Kidney epithelial cell (primary cell): ENCODE measurements around the gene SHPK. TPM values are rescaled to one million over a fixed set of nuclear protein-coding genes. Genes with fewer than 3 reads are reported as not detected.

Source experiments
- DNase-seq: peaks from one replicate; pipeline ENCODE4 v3.0.0-alpha.2; 2010; ENCODE audit warnings: low read depth
- H3K27me3 ChIP-seq: 2 replicates; pipeline ENCODE4 v1.6.0; 2011; ENCODE audit warnings: low read length; ENCODE audit not compliant: control insufficient read depth, insufficient read depth
- H3K36me3 ChIP-seq: 2 replicates; pipeline ENCODE4 v1.5.1; 2011; ENCODE audit warnings: low read length; ENCODE audit not compliant: control insufficient read depth, insufficient read depth
- H3K4me3 ChIP-seq: 2 replicates; pipeline ENCODE4 v1.5.1; 2011; ENCODE audit warnings: low read depth, mild to moderate bottlenecking, control low read depth, low read length
- total RNA-seq: library from RNA; depleted of rRNA; stranded (reverse); fragments of >200 nt; gene quantifications from 2 replicates; pipeline ENCODE4 v1.2.3, GENCODE V29; 2015
- TF ChIP-seq, protein P1 (sequence below): IDR thresholded peaks from 2 replicates; pipeline ENCODE4 v1.5.1; 2011; ENCODE audit warnings: mild to moderate bottlenecking, moderate library complexity, low read length, control low read depth, inconsistent platforms; ENCODE audit not compliant: insufficient read depth, poor library complexity, severe bottlenecking

SHPK gene
- total RNA-seq, 1 donor from 2014 or later = 17.5 TPM

DNA sequence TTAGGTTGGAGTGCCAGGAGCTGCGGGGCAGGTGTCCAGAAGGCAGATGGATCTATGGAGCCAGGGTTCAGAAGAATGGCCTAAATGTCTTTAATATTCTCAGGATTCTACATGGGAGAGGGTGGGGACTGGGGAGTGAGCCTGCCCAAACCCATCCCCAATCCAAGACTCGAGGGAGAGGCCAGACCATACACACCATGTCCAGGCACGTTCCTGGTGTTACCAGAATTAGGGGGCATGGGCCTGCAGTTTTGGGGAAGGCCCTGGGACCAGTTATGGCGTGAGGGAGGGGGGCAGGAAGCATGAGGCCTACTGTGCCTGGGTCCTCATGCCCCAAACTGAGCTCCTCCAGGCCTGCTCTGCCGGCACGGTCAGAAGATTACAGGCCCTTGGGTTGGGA is 30.5 kb upstream of the SHPK start:
- TF ChIP-seq, protein P1, sequence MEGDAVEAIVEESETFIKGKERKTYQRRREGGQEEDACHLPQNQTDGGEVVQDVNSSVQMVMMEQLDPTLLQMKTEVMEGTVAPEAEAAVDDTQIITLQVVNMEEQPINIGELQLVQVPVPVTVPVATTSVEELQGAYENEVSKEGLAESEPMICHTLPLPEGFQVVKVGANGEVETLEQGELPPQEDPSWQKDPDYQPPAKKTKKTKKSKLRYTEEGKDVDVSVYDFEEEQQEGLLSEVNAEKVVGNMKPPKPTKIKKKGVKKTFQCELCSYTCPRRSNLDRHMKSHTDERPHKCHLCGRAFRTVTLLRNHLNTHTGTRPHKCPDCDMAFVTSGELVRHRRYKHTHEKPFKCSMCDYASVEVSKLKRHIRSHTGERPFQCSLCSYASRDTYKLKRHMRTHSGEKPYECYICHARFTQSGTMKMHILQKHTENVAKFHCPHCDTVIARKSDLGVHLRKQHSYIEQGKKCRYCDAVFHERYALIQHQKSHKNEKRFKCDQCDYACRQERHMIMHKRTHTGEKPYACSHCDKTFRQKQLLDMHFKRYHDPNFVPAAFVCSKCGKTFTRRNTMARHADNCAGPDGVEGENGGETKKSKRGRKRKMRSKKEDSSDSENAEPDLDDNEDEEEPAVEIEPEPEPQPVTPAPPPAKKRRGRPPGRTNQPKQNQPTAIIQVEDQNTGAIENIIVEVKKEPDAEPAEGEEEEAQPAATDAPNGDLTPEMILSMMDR = no peak
- H3K4me3 ChIP-seq = no peak overlapping the region
- peaks cover 3% of the 10 kb centered on the region for H3K36me3 ChIP-seq
- H3K27me3 ChIP-seq = no peaks in the 10 kb centered on the region
- no peak for DNase-seq

DNA sequence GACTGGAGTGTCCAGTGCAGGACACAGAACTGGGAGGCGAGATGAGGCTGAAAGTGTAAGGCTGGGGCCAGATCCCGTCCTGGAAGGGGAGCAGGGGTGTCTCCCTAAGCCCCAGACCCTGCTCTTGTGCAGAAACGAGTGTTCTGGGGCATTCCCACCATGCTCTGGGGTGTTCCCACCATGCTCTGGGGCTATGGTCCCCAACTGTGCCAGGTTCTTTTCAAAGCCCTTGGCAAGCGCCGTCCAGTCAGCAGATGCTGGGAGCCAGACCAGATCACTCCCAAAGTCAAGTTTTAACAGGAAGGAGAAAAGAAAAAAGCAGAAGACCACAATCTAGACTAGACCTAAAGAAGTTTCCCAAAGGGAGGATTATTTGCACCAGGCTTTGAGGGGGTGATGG is 29.8 kb upstream of the SHPK start:
- TF ChIP-seq, protein P1 = no peak
- no peak for DNase-seq
- H3K27me3 ChIP-seq = no peaks in the 10 kb centered on the region
- H3K36me3 ChIP-seq = peaks cover 3% of the 10 kb centered on the region
- no peak overlapping the region for H3K4me3 ChIP-seq

DNA sequence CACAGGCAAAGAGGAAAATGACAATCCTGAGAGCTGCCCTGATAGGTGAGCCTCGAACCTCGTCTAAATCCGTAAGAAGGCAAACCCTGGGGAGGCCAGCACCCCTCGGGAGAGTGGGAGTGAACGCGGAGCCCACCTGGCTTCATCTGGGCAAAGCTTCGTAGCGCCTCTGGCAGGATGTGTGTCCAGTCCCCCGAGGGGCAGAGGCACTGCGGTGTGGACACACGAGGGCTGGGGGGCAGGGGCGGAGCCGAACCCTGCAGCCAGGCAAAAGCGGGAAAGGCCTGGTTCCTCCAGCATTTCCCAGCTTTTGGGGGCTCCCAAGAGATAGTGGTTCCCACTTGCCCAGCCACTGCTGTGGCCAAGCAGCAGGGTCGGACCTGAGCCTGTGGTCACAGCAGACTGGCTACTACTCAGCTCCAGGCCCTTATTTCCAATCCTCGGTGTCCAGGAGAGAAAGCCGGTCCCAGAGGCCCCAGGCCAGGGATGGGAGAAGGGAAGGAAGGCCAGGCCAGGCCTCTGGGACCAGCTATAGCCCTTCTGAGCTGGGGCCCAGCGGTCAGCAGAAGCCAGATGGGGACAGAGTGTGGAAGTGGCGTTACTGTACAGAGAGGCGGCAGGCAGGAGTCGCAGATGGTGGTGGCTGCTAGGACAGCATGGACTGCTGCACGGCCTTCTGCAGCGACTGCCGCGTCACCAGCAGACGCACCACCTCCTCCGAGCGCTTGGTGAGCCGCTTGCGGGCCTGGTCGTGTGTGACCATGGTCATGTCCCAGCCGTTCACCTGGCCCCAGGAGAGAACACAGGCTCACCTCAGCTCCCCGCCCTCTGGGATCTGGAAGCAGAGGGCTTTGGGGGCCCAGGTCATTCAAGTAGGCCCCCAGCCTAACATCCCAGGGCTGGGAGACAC is 27.3 kb upstream of the SHPK start:
- H3K36me3 ChIP-seq = peaks cover 3% of the 10 kb centered on the region
- DNase-seq = no peak
- H3K27me3 ChIP-seq = no peaks in the 10 kb centered on the region
- H3K4me3 ChIP-seq = no peak overlapping the region
- TF ChIP-seq, protein P1 = no peak

DNA sequence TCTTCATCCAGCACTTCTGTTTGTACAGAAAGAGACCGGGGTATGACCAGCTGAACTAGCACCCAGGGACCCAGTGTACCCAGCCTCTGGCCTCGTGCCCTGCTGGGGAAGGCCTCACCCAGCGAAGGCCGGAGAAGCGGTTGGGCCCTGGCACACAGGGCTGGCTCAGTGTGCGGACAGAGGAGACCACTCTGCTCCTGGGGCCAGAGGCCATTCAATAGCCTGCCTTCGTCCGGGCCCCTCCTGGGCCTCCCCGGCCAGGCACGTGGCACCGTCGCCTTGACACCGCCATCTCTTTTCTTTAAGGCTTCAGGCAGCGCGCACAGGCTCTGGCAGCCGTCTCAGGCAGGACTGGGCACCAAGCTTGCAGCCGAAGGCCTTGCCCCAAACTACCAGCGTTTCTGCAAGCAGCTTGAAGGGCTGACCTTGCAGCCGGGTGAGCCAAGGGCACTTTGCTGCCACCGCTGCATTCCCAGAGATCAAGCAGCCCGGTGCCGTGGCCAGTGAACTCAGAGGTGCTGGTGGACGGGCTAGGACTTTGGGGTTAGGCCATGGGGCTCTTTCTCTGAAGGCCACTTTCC is 24.4 kb upstream of the SHPK start:
- TF ChIP-seq, protein P1 = no peak
- DNase-seq = no peak
- Histone ChIP-seq H3K36me3 (peaks cover 3% of the 10 kb centered on the region), H3K4me3 (no peak overlapping the region), H3K27me3 (no peaks in the 10 kb centered on the region)

DNA sequence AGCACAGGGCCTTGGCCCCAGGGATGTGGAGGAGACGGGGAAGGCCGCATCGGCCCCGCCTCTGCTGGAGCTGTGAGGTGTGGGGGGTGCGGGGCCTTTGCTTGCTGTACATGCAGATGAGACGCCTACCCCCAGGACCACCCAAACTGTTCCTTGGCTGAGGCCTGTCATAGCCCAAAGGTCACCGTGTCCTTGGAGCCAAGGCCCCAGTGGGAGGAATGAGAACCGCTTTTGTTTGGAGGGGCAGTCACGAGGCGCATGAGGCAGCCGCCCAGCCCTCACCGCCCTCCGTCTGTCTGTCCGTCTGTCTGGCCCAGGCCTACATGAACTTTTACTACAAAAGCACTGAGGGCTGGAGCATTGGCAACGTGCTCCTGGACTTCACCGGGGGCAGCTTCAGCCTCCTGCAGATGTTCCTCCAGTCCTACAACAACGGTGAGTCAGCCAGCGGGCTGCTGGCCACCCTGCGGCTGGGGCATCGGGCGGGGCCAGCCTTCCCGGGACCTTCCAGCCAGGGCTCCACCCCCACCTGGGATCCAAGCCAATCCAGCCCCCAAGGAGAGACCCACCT is 23.6 kb upstream of the SHPK start:
- TF ChIP-seq, protein P1 = no peak
- Histone ChIP-seq H3K27me3 (no peaks in the 10 kb centered on the region), H3K4me3 (no peak overlapping the region), H3K36me3 (peaks cover 3% of the 10 kb centered on the region)
- no peak for DNase-seq
